Cardiac fibroblast (primary cell): ENCODE data around the gene PID1.

Experiments
- DNase-seq, 2 donors: peaks; one replicate each; pipeline versions ENCODE4 v3.0.0 to v3.0.0-alpha.2; 2010; ENCODE audit warnings: low read depth in 2 of 2
- H3K4me3 ChIP-seq, 2 donors: replicated peaks in 1 of 2; 1 replicate in 1 of 2; 2 replicates in 1 of 2; pipeline ENCODE4 v1.5.1; 2011; ENCODE audit warnings: low read depth in 2 of 2, low read length in 2 of 2, mild to moderate bottlenecking in 2 of 2, moderate library complexity in 1 of 2
- TF ChIP-seq, protein P1 (sequence below): IDR thresholded peaks from one replicate; pipeline ENCODE4 v1.5.1; 2011; ENCODE audit warnings: low read depth, mild to moderate bottlenecking, low read length, inconsistent platforms

Gene PID1

GRCh38 chr2:229043681-229044080 is 227.4 kb downstream of the PID1 start:
- no peak overlapping the region for H3K4me3 ChIP-seq
- TF ChIP-seq, protein P1, sequence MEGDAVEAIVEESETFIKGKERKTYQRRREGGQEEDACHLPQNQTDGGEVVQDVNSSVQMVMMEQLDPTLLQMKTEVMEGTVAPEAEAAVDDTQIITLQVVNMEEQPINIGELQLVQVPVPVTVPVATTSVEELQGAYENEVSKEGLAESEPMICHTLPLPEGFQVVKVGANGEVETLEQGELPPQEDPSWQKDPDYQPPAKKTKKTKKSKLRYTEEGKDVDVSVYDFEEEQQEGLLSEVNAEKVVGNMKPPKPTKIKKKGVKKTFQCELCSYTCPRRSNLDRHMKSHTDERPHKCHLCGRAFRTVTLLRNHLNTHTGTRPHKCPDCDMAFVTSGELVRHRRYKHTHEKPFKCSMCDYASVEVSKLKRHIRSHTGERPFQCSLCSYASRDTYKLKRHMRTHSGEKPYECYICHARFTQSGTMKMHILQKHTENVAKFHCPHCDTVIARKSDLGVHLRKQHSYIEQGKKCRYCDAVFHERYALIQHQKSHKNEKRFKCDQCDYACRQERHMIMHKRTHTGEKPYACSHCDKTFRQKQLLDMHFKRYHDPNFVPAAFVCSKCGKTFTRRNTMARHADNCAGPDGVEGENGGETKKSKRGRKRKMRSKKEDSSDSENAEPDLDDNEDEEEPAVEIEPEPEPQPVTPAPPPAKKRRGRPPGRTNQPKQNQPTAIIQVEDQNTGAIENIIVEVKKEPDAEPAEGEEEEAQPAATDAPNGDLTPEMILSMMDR = no peak
- DNase-seq = no peak

GRCh38 chr2:229042349-229042748 is 228.7 kb downstream of the PID1 start:
- no peak for DNase-seq
- TF ChIP-seq, protein P1 = no peak
- H3K4me3 ChIP-seq = no peak overlapping the region

- no peak for DNase-seq
- TF ChIP-seq, protein P1 = no peak
- no peak overlapping the region for H3K4me3 ChIP-seq
Observed at GRCh38 chr2:229041691-229042090, 229.4 kb downstream of the PID1 start.

DNA sequence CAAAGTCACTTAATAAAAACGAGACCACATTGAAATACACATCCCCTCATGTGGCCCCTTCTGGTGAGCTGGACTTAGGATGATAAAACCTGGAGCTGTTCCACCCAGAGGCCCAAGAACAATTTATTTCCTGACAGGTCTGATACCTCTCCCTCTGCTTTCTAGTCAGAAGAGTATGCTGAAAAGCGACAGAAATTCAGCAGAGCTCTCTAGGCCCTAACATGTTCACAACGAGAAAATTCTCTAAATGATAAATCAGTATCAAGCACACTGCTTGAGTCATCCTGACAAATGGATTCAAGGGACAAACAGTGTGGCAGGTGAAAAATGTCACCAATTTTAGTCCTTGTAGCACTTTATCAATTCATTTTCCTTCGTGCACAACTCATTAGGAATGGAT is 233.5 kb downstream of the PID1 start:
- TF ChIP-seq, protein P1 = no peak
- H3K4me3 ChIP-seq = no peak overlapping the region
- DNase-seq = no peak

DNA sequence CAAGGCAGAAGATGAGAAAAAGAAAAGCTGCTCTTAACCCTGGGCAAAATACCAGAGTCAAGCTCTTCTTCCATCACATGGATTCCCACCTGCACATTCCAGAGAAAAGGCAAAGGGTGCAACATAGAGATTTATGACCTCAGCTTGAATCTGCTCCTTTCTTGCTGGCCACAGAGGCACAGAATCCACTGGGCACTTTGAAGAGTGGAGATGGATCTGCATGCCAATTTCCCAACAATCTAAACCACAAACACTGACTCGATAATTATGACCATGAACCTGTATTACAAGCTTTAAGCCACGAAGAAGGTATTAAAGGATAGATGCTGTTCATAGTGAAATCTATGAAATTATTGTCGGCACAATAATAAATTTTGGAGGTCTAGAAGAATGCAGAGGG is 237.3 kb downstream of the PID1 start:
- no peak overlapping the region for H3K4me3 ChIP-seq
- TF ChIP-seq, protein P1 = no peak
- DNase-seq = no peak

- no peak for DNase-seq
- TF ChIP-seq, protein P1 = no peak
- no peak overlapping the region for H3K4me3 ChIP-seq
Observed at GRCh38 chr2:229032608-229033234, 238.4 kb downstream of the PID1 start.
